ENCODE measurements around the gene SLC13A4.
"Not testable (repeated sequence)": the region's sequence is repeated elsewhere in the genome, so short reads cannot be mapped to it uniquely, and the experiment has no call there.

SLC13A4 gene

GRCh38 chr7:135659159-135659846, 68.7 kb downstream of the SLC13A4 start:
- no peak for DNase-seq

- DNase-seq, result no peak
Measured at GRCh38 chr7:135658564-135658963, 69.4 kb downstream of the SLC13A4 start.

- no peak for DNase-seq
Measured at GRCh38 chr7:135653340-135654080, 74.5 kb downstream of the SLC13A4 start.

GRCh38 chr7:135650831-135651573, 77.0 kb downstream of the SLC13A4 start:
- DNase-seq, result no peak

GRCh38 chr7:135648235-135648634, 79.8 kb downstream of the SLC13A4 start:
- no peak for DNase-seq

- no peak for DNase-seq
Measured at GRCh38 chr7:135647755-135648154, 80.2 kb downstream of the SLC13A4 start.

GRCh38 chr7:135645296-135645904, 82.6 kb downstream of the SLC13A4 start:
- peak; percentile 56 for DNase-seq

GRCh38 chr7:135644729-135645128, 83.3 kb downstream of the SLC13A4 start:
- DNase-seq, result no peak

GRCh38 chr7:135644154-135644553, 83.8 kb downstream of the SLC13A4 start:
- no peak for DNase-seq

- not testable (repeated sequence) for DNase-seq
Measured at GRCh38 chr7:135639690-135640089, 88.3 kb downstream of the SLC13A4 start.

- DNase-seq, result no peak
Measured at GRCh38 chr7:135634191-135634878, 93.7 kb downstream of the SLC13A4 start.
